GM18505 (cell line): ENCODE data around the gene SEMA5A.

ENCODE experiments used
- ATAC-seq: cut with Tn5 transposase; IDR thresholded peaks from one replicate; pipeline ENCODE4 v1.9.1; 2021; ENCODE audit not compliant: unreplicated experiment
- POLR2A ChIP-seq: IDR thresholded peaks from 4 replicates; pipeline ENCODE4 v1.6.1; 2011; ENCODE audit warnings: borderline replicate concordance; ENCODE audit not compliant: insufficient read depth, insufficient read length; ENCODE audit errors: extremely low read depth

The SEMA5A gene

DNA sequence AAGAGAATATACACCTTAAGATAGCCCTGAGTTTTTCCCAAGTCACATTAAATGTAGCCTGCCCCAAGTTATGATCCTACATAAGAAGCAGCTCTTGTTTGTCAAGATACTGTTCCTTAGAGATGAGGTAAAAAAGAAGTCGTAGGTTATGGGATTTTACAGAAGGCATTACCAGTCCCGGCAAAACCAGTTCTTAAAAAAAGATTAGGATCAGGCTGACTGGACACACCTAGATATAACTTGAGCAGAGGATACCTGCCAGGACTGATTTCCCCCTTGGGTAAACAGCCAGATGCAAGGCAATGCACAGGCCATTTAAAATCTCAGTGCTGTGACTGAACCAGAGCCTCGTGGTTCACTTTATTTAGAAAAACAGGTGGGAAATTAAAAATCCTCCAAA lies 14.1 kb upstream of the SEMA5A start:
- no peak for TF ChIP-seq POLR2A
- no peak for ATAC-seq

DNA sequence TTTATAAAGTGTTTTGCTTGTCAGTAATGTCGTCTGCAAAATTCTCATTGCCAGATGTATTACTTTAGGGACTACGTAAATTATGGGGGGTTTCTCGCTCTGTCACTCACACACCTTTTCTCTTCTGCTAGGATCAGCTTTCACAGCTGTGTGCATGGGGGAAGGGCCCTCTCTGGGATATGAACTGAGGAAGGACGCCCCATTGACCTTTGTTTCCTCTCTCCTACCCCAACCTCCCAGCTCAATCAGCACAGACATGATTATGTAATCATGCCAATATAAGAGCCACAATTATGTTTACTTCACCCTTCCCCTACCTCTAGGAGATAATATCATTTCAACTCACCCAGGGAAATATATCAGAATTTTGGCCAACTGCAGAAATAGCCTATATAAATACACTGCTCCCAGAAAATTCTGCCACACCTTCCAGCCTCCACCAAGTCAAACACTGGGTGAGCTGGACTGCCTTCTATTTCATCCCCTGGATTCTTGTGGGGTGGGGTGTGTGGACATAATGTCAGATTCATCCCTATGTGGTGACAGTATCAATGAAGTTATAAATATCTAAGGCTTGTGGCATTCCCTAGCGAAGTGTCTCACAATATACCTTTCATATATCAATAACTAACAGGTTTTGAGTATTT lies 12.6 kb upstream of the SEMA5A start:
- TF ChIP-seq POLR2A: no peak
- no peak for ATAC-seq

DNA sequence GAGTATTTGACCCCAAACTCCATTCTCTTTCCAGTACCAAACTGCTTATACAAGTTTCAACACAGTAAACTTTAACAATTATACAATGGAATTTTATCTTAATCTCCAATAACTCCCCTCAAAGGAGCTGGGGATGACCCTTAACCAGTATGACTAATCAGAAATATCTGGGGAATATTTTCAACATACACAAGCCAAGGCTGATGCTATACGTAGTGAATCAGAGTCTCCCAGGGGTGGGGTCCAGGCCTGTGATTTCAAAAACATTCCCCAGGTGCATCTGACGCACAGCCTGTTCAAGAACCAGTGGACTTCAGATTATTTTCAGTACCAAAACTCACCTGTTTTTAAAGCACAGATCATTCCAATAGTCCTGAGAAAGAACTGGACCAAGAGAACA lies 11.8 kb upstream of the SEMA5A start:
- ATAC-seq: no peak
- TF ChIP-seq POLR2A: no peak

- no peak for ATAC-seq
- TF ChIP-seq POLR2A: no peak
Measured at GRCh38 chr5:9555961-9556360, 10.1 kb upstream of the SEMA5A start.

GRCh38 chr5:9554122-9554521 lies 8.2 kb upstream of the SEMA5A start:
- ATAC-seq: no peak
- no peak for TF ChIP-seq POLR2A

DNA sequence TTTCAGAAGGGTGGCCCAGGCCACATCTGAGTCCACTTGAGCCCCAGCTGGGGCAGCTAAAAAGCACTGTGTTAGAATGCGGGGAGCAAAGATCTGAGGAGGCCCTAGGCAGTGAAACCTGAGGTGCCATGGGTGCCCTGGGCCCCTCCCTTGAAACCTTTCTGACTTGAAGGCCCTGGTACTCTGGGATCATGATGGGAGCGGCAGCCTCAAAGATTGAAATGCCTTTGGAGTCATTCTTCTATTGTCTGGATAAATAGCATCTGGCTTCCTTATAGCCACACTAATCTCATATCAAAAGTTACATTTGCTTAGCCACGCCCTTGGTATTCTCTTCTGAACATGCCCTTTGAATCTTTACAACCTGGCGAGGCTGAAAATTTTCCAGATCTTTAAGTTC lies 7.7 kb upstream of the SEMA5A start:
- no peak for ATAC-seq
- no peak for TF ChIP-seq POLR2A

DNA sequence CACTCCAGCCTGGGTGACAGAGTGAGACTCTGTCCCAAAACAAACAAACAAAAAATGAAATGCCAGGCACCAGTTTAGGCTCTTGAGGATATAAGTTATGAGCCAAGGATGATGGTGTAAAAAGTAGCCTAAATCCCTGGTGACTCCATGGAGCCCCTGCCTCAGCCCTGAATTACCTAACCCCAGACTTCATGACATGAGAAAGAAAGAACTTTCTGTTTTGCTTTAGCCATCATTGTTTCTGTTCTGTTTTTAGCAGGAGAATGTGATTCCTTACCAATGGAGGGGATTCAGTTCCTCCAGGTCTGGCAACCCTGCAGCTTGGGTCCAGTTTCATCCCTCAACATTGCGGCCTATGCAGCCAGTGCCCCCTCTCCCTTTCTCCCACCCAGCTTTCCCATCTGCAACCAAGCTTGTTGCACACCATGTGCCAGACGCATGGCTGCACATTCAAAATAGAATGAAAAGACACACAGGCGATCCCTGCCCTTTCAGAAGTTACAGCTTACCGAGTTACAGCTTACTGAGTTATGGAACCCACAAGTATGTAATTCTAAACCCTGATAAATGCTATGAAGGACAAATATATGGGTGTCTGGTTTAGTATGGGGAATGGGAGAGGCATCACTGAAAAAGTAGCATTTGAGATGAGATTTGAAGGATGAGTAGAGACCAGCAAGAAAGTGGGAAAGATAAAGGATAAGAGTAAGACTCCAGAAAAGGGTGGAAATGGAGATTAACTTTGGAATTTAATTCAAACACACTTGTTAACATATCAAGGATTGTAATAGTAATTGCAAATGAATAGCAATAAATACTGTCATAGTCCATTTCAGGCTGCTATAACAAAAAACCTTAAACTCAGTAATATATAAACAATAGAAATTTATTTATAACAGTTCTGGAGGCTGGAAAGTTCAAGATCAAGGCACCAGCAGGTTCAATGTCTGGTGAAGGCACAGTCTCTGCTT lies 6.0 kb upstream of the SEMA5A start:
- no peak for ATAC-seq
- TF ChIP-seq POLR2A: no peak

DNA sequence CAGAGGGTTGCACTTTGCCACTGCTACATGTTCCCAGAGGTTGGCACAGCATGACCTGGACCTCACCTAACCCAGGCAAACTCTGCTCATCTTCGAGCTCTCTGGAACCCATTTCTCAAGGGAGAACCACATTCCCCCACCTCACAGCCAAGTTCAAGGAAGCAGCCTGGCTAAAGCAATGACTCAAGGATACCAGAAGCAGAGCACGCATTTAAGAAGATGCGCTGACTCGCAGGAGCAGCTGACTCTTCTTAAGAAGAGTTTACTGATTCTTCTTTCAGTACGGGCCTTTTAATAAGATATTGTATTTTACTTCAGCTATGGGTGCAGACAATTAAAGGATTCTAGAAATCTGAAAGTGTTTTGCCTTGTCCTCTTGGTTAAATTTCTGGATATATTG lies 4.1 kb upstream of the SEMA5A start:
- TF ChIP-seq POLR2A: no peak
- ATAC-seq: no peak

GRCh38 chr5:9547122-9547947 lies 1.5 kb upstream of the SEMA5A start:
- TF ChIP-seq POLR2A: no peak
- no peak for ATAC-seq

- ATAC-seq: peak; percentile 10
- no peak for TF ChIP-seq POLR2A
Measured at GRCh38 chr5:9545136-9545991, 511 bp downstream of the SEMA5A start.

DNA sequence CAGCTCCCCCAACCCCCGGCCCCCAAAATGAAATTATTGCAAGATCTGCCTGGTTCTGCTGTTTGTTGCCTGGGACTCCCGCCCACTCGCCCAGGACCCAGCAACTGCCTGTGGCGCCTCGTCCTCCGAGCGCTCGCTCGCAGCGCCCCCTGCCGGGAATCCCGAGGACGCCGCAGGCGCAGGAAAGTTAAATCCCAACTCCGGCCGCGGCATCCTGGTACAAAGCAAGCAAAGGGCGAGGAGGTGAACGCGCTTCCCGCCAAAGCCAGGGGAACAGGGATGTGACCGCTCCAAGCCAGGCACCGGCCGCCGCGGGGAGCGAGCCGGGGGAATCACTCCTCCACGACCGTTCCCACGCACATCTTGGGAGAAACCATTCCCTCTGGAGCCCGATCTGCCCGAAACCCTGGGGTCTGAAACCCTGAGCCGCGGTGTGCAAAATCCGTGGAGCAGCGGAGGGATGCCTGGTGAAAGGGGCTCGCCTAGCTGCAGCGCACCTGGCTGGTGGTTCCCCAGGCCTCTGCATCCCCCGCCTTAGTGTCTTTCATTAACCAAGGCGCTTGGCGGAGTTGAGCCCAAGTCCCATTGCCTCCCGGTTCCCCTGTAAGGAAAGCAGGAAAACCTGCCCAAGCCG lies 1.3 kb downstream of the SEMA5A start:
- ATAC-seq: peak; percentile 70
- no peak for TF ChIP-seq POLR2A

DNA sequence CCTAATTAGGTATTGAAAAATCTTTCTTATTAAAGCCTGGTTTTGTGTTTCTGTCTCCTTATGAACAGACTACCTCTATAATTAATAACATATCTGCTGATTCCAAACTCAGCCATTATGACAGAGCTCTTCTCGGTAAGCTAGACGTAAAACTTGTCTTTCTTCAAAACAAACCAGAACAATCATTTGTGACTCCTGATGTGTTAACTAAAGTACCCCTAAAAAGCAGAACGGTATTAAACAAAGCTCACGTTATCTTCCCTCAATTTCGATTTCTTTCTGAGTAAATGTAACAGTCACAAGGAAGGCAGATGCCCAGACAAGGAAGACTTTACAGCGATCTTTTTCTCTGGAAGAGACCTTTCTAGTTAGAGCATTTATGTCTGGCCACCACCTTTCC lies 1.8 kb downstream of the SEMA5A start:
- no peak for ATAC-seq
- TF ChIP-seq POLR2A: no peak
